Fibroblast of lung (primary cell): ENCODE results near the gene BLID. TPM values are rescaled to one million over a fixed set of nuclear protein-coding genes. Genes with fewer than 3 reads are reported as not detected.
A peak's percentile ranks its signal among the peaks of the same experiment; 100 is the strongest.

Source experiments
- DNase-seq, 2 donors: peaks; one replicate each; pipeline versions ENCODE4 v3.0.0 to v3.0.0-alpha.2; 2010; ENCODE audit warnings: low read depth in 2 of 2
- H2AFZ ChIP-seq: 2 replicates; pipeline ENCODE4 v1.5.1; 2012; ENCODE audit warnings: low read length, control low read depth, inconsistent platforms
- H3K27ac ChIP-seq: 2 replicates; pipeline ENCODE4 v1.5.1; 2011; ENCODE audit warnings: low read length, control low read depth; ENCODE audit not compliant: insufficient read depth
- H3K27me3 ChIP-seq: 2 replicates; pipeline ENCODE4 v1.5.1; 2011; ENCODE audit warnings: mild to moderate bottlenecking, low read length; ENCODE audit not compliant: control insufficient read depth, insufficient read depth
- H3K36me3 ChIP-seq: 2 replicates; pipeline ENCODE4 v1.5.1; 2011; ENCODE audit warnings: low read length; ENCODE audit not compliant: control insufficient read depth, insufficient read depth
- H3K4me1 ChIP-seq: 2 replicates; pipeline ENCODE4 v1.5.1; 2011; ENCODE audit warnings: low read length; ENCODE audit not compliant: control insufficient read depth, insufficient read depth; ENCODE audit errors: extremely low read depth
- H3K4me2 ChIP-seq: 2 replicates; pipeline ENCODE4 v1.5.1; 2011; ENCODE audit warnings: low read length, control low read depth; ENCODE audit not compliant: insufficient read depth; ENCODE audit errors: extremely low read depth
- H3K4me3 ChIP-seq, 4 experiments: fragments of 200-600 bp in 1 of 4; sonication (generic) in 1 of 4; replicated peaks in 1 of 4; 2 replicates each; pipeline ENCODE4 v1.5.1; 2011 to 2016; ENCODE audit warnings: low read length in 4 of 4, low read depth in 3 of 4, mild to moderate bottlenecking in 3 of 4, control low read depth in 2 of 4, inconsistent platforms in 1 of 4, mixed read lengths in 1 of 4; ENCODE audit not compliant: insufficient read depth in 1 of 4; ENCODE audit errors: control extremely low read depth in 1 of 4
- H3K79me2 ChIP-seq: 2 replicates; pipeline ENCODE4 v1.5.1; 2012; ENCODE audit warnings: mild to moderate bottlenecking, low read length, inconsistent platforms; ENCODE audit not compliant: control insufficient read depth, insufficient read depth
- H3K9ac ChIP-seq: 2 replicates; pipeline ENCODE4 v1.5.1; 2011; ENCODE audit warnings: mild to moderate bottlenecking, low read length, control low read depth; ENCODE audit not compliant: insufficient read depth
- H3K9me3 ChIP-seq: 2 replicates; pipeline ENCODE4 v1.5.1; 2012; ENCODE audit warnings: low read depth, low read length; ENCODE audit not compliant: control insufficient read depth, insufficient read depth
- H4K20me1 ChIP-seq: 2 replicates; pipeline ENCODE4 v1.5.1; 2011; ENCODE audit warnings: low read length; ENCODE audit not compliant: control insufficient read depth, insufficient read depth; ENCODE audit errors: extremely low read depth
- EZH2 ChIP-seq: IDR thresholded peaks from 2 replicates; pipeline ENCODE4 v1.5.1; 2012; ENCODE audit warnings: low read length, control low read depth, mild to moderate bottlenecking; ENCODE audit errors: missing control alignments
- polyA plus RNA-seq, 2 donors: library from polyadenylated mRNA; depleted of rRNA in 1 of 2; stranded (reverse) in 1 of 2; unstranded in 1 of 2; fragments of >200 nt; gene quantifications; 2 replicates each; pipeline ENCODE4 v1.2.1, GENCODE V29; 2011 to 2012; ENCODE audit warnings: missing spikeins in 1 of 2
- total RNA-seq: library from RNA; depleted of rRNA; stranded (reverse); fragments of >200 nt; gene quantifications from 2 replicates; pipeline ENCODE4 v1.2.1, GENCODE V29; 2014
- TF ChIP-seq, protein P1 (sequence below), 2 donors: IDR thresholded peaks in 1 of 2; conservative IDR thresholded peaks in 1 of 2; 1 replicate in 1 of 2; 2 replicates in 1 of 2; pipeline ENCODE4 v1.5.1; 2011 to 2012; ENCODE audit warnings: low read length in 2 of 2, control low read depth in 1 of 2, inconsistent platforms in 1 of 2, low read depth in 1 of 2, mild to moderate bottlenecking in 1 of 2

Gene BLID
- total and polyA plus RNA-seq, 2 donors (not counting 1 experiment from before 2014, with no cell fraction given): 0.32 to 7.9 TPM

DNA sequence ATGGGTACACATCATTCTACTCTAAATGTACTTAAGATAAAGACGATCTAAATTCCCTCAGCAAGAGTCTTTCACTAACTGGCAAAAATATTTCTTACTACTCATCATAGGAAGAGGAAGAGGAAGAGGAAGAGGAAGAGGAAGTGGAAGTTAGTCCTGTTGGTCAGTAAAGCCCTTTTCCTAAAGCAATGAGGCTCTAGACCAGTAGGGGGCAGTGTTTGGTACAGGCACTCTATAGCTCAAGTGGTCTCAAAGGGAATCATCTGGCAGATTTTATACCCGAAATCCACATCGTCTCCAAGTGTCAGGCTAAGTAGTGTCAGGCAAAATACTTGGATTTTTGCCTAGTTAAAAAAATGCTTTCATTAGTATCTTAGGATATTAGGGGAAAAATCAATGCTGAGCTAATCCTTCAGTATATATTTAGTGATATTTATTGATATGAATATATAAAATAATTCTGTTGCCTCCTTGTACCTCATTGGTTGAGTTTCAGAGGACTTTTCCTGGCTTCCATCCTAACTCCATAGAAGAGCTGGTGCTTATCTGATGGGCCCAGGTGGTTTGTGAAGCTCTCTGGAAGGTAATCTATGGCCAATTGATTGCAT lies 7.7 kb downstream of the BLID start:
- peaks cover 25% of the 10 kb centered on the region for H3K4me1 ChIP-seq

DNA sequence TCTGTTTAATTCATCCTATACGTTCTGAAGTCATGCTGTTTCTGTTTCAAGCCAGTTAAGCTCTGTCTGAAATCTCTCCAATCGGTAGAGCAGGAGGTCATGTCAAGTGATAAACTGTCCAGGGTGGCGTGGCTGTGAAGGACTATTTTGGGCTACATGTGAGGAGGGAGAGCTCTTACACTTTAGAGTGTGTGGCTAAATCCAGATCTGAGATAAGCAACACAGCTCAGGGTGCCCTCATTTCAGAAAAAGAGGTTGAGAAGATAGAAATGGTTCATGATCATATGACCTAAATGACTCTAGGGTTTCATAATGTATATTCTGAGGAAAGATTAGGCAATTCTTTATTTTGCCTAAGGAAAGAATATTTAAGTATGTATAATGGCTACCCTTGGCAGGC lies 8.4 kb downstream of the BLID start:
- H3K27me3 ChIP-seq: no peaks in the 10 kb centered on the region
- no peaks in the 10 kb centered on the region for H4K20me1 ChIP-seq
- H3K36me3 ChIP-seq: peaks cover 10% of the 10 kb centered on the region
- no peak overlapping the region for H3K4me3 ChIP-seq
- no peaks in the 10 kb centered on the region for H3K9me3 ChIP-seq
- H2AFZ ChIP-seq: no peak overlapping the region
- peaks cover 91% of the 10 kb centered on the region for H3K79me2 ChIP-seq
- no peak for TF ChIP-seq EZH2
- TF ChIP-seq, protein P1, sequence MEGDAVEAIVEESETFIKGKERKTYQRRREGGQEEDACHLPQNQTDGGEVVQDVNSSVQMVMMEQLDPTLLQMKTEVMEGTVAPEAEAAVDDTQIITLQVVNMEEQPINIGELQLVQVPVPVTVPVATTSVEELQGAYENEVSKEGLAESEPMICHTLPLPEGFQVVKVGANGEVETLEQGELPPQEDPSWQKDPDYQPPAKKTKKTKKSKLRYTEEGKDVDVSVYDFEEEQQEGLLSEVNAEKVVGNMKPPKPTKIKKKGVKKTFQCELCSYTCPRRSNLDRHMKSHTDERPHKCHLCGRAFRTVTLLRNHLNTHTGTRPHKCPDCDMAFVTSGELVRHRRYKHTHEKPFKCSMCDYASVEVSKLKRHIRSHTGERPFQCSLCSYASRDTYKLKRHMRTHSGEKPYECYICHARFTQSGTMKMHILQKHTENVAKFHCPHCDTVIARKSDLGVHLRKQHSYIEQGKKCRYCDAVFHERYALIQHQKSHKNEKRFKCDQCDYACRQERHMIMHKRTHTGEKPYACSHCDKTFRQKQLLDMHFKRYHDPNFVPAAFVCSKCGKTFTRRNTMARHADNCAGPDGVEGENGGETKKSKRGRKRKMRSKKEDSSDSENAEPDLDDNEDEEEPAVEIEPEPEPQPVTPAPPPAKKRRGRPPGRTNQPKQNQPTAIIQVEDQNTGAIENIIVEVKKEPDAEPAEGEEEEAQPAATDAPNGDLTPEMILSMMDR (conservative IDR thresholded peaks at IDR 0.05 in 1 of 2, IDR thresholded peaks at IDR 0.05 in 1 of 2; ENCODE audit: low read depth in 1 of 2, low read length in 2 of 2): no peak
- no peak overlapping the region for H3K4me2 ChIP-seq
- no peak for DNase-seq
- H3K27ac ChIP-seq: peak overlapping the region; percentile 8
- no peak overlapping the region for H3K9ac ChIP-seq
- peaks cover 26% of the 10 kb centered on the region for H3K4me1 ChIP-seq

More for the DNA sequence above, 7.7 kb downstream of the BLID start:
- H3K4me2 ChIP-seq: no peak overlapping the region
- H2AFZ ChIP-seq: no peak overlapping the region
- no peaks in the 10 kb centered on the region for H3K27me3 ChIP-seq
- no peak overlapping the region for H3K4me3 ChIP-seq
- H3K36me3 ChIP-seq: peaks cover 10% of the 10 kb centered on the region
- no peak overlapping the region for H3K9ac ChIP-seq
- no peaks in the 10 kb centered on the region for H4K20me1 ChIP-seq
- no peak overlapping the region for H3K27ac ChIP-seq
- H3K79me2 ChIP-seq: peaks cover 91% of the 10 kb centered on the region
- TF ChIP-seq, protein P1 (conservative IDR thresholded peaks at IDR 0.05 in 1 of 2, IDR thresholded peaks at IDR 0.05 in 1 of 2; ENCODE audit: low read depth in 1 of 2, low read length in 2 of 2): peak; percentile 71 to 84
- TF ChIP-seq EZH2: no peak
- DNase-seq: peak in 1 of 2 donors; percentile 78
- H3K9me3 ChIP-seq: no peaks in the 10 kb centered on the region

DNA sequence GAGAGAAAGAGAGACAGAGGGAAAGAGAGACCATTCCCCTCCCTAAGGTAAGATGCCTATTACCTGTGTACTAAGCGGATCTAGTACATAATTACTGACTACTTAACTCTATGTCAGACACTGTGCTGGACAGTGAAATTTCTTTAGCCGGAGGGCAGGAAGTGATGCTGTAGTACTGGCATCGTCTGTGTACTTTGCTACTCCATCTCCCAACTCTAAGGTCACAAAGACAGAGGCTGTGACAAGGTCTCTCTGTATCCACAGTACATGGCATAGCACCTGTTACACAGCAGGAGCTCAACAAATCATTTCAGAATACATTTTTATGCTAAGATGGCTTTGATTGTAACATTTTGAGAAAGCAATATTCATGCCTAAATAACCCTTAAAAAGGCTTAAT lies 9.0 kb downstream of the BLID start:
- DNase-seq: no peak
- H3K27ac ChIP-seq: no peak overlapping the region
- H3K4me1 ChIP-seq: peaks cover 27% of the 10 kb centered on the region
- H3K9ac ChIP-seq: no peak overlapping the region
- no peak overlapping the region for H2AFZ ChIP-seq
- peaks cover 10% of the 10 kb centered on the region for H3K36me3 ChIP-seq
- H3K4me2 ChIP-seq: no peak overlapping the region
- TF ChIP-seq, protein P1 (conservative IDR thresholded peaks at IDR 0.05 in 1 of 2, IDR thresholded peaks at IDR 0.05 in 1 of 2; ENCODE audit: low read depth in 1 of 2, low read length in 2 of 2): no peak
- no peak for TF ChIP-seq EZH2
- no peak overlapping the region for H3K4me3 ChIP-seq
- H3K79me2 ChIP-seq: peaks cover 91% of the 10 kb centered on the region
- H4K20me1 ChIP-seq: no peaks in the 10 kb centered on the region
- no peaks in the 10 kb centered on the region for H3K9me3 ChIP-seq
- no peaks in the 10 kb centered on the region for H3K27me3 ChIP-seq
